WTC11 (cell line): ENCODE measurements around the gene KIAA2012. TPM values are rescaled to one million over a fixed set of nuclear protein-coding genes. Genes with fewer than 3 reads are reported as not detected.

ENCODE experiments used
- ATAC-seq: fragments of 200-7000 bp; cut with Tn5 transposase; 2 replicates; pipeline ENCODE4 v1.10.0; 2021; ENCODE audit warnings: mild to moderate bottlenecking, moderate library complexity
- CTCF ChIA-PET: fragments of 300-600 bp; sonication (Branson Sonifier 250); formaldehyde crosslinking; loops from one replicate; lab custom pipeline; 2021; ENCODE audit warnings: antibody characterized with exemption; lab: Charles Lee
- POLR2A ChIA-PET: fragments of 350-600 bp; sonication (Branson Sonifier 250); formaldehyde crosslinking; loops from one replicate; lab custom pipeline; 2021; ENCODE audit warnings: antibody characterized with exemption; lab: Charles Lee
- DNase-seq: peaks from one replicate; pipeline ENCODE4 v3.0.0; 2021; ENCODE audit warnings: low spot score
- H3K27ac Mint-ChIP-seq: 2 replicates; pipeline ENCODE4 v1.8.0; 2021; ENCODE audit warnings: mixed read lengths
- H3K27me3 Mint-ChIP-seq: 2 replicates; pipeline ENCODE4 v1.8.0; 2021; ENCODE audit warnings: low read depth, mild to moderate bottlenecking, moderate library complexity, mixed read lengths
- H3K36me3 Mint-ChIP-seq: 2 replicates; pipeline ENCODE4 v1.8.0; 2021; ENCODE audit warnings: mixed read lengths
- H3K4me1 Mint-ChIP-seq: 2 replicates; pipeline ENCODE4 v1.8.0; 2022; ENCODE audit warnings: mixed read lengths
- H3K4me3 Mint-ChIP-seq: 2 replicates; pipeline ENCODE4 v1.8.0; 2021; ENCODE audit warnings: mild to moderate bottlenecking, moderate library complexity, mixed read lengths
- H3K9me3 Mint-ChIP-seq: 2 replicates; pipeline ENCODE4 v1.8.0; 2021; ENCODE audit warnings: mixed read lengths
- AFF4 ChIP-seq: sonication (generic); formaldehyde crosslinking; IDR thresholded peaks from 2 replicates; pipeline ENCODE4 v1.8.1; 2023; ENCODE audit warnings: mild to moderate bottlenecking, missing genetic modification reagents, borderline replicate concordance
- CBFB ChIP-seq: sonication (generic); formaldehyde crosslinking; IDR thresholded peaks from 2 replicates; pipeline ENCODE4 v1.8.1; 2022; ENCODE audit warnings: mild to moderate bottlenecking, low read depth, missing genetic modification reagents
- CREM ChIP-seq: sonication (generic); formaldehyde crosslinking; IDR thresholded peaks from 2 replicates; pipeline ENCODE4 v1.8.1; 2022; ENCODE audit warnings: mild to moderate bottlenecking, missing genetic modification reagents, moderate library complexity
- ESRRA ChIP-seq: sonication (generic); formaldehyde crosslinking; IDR thresholded peaks from 2 replicates; pipeline ENCODE4 v1.8.1; 2022; ENCODE audit warnings: mild to moderate bottlenecking, missing genetic modification reagents, borderline replicate concordance
- FOXK1 ChIP-seq: sonication (generic); formaldehyde crosslinking; IDR thresholded peaks from 2 replicates; pipeline ENCODE4 v1.8.0; 2022; ENCODE audit warnings: mild to moderate bottlenecking, moderate library complexity, missing genetic modification reagents
- FOXP1 ChIP-seq: sonication (generic); formaldehyde crosslinking; IDR thresholded peaks from 2 replicates; pipeline ENCODE4 v1.8.0; 2022; ENCODE audit warnings: missing genetic modification reagents, mild to moderate bottlenecking, moderate library complexity, borderline replicate concordance
- HMGA2 ChIP-seq: fragments of 250-450 bp; sonication (Bioruptor Pico); IDR thresholded peaks from 2 replicates; pipeline ENCODE4 v1.4.0; 2021; ENCODE audit warnings: mild to moderate bottlenecking, moderate library complexity
- IRF2 ChIP-seq: sonication (generic); formaldehyde crosslinking; IDR thresholded peaks from 2 replicates; pipeline ENCODE4 v1.8.0; 2022; ENCODE audit warnings: low read depth, missing genetic modification reagents, borderline replicate concordance
- NFATC4 ChIP-seq: fragments of 250-450 bp; sonication (Bioruptor Pico); IDR thresholded peaks from 2 replicates; pipeline ENCODE4 v1.9.0; 2021; ENCODE audit warnings: mild to moderate bottlenecking
- NR3C1 ChIP-seq: sonication (generic); formaldehyde crosslinking; conservative IDR thresholded peaks from 2 replicates; pipeline ENCODE4 v1.8.1; 2023; ENCODE audit warnings: low read depth, mild to moderate bottlenecking, missing genetic modification reagents
- SMAD3 ChIP-seq: sonication (generic); formaldehyde crosslinking; IDR thresholded peaks from 2 replicates; pipeline ENCODE4 v1.8.0; 2022; ENCODE audit warnings: missing genetic modification reagents, mild to moderate bottlenecking, borderline replicate concordance
- SMAD4 ChIP-seq: sonication (generic); formaldehyde crosslinking; IDR thresholded peaks from 2 replicates; pipeline ENCODE4 v1.8.0; 2022; ENCODE audit warnings: mild to moderate bottlenecking, missing genetic modification reagents
- TEAD4 ChIP-seq: sonication (generic); formaldehyde crosslinking; IDR thresholded peaks from 2 replicates; pipeline ENCODE4 v1.8.0; 2022; ENCODE audit warnings: mild to moderate bottlenecking, missing genetic modification reagents
- ZBTB21 ChIP-seq: sonication (generic); formaldehyde crosslinking; IDR thresholded peaks from 2 replicates; pipeline ENCODE4 v1.8.1; 2023; ENCODE audit warnings: mild to moderate bottlenecking, missing genetic modification reagents, borderline replicate concordance
- ZNF138 ChIP-seq: sonication (generic); formaldehyde crosslinking; conservative IDR thresholded peaks from 2 replicates; pipeline ENCODE4 v1.8.1; 2022; ENCODE audit warnings: mild to moderate bottlenecking, moderate library complexity, missing genetic modification reagents
- ZNF232 ChIP-seq: sonication (generic); formaldehyde crosslinking; IDR thresholded peaks from 2 replicates; pipeline ENCODE4 v1.8.0; 2022; ENCODE audit warnings: mild to moderate bottlenecking, missing genetic modification reagents
- ZNF671 ChIP-seq: fragments of 250-450 bp; sonication (Bioruptor Pico); IDR thresholded peaks from 2 replicates; pipeline ENCODE4 v1.8.0; 2021; ENCODE audit warnings: mild to moderate bottlenecking
- ZSCAN18 ChIP-seq: fragments of 250-450 bp; sonication (Bioruptor Pico); IDR thresholded peaks from 2 replicates; pipeline ENCODE4 v2.1.2; 2022; ENCODE audit warnings: mild to moderate bottlenecking, moderate library complexity
- total RNA-seq: library from RNA; stranded (reverse); gene quantifications from 3 replicates; pipeline ENCODE4 v1.2.3, GENCODE V29; 2021
- TF ChIP-seq, protein P1 (sequence below): sonication (generic); formaldehyde crosslinking; IDR thresholded peaks from 2 replicates; pipeline ENCODE4 v1.8.1; 2022; ENCODE audit warnings: low read depth, mild to moderate bottlenecking, moderate library complexity, missing genetic modification reagents, borderline replicate concordance
- TF ChIP-seq, protein P2 (sequence below): sonication (generic); formaldehyde crosslinking; IDR thresholded peaks from 2 replicates; pipeline ENCODE4 v1.8.0; 2022; ENCODE audit warnings: mild to moderate bottlenecking, missing genetic modification reagents
- TF ChIP-seq, protein P3 (sequence below): sonication (generic); formaldehyde crosslinking; IDR thresholded peaks from 2 replicates; pipeline ENCODE4 v1.8.1; 2023; ENCODE audit warnings: mild to moderate bottlenecking, missing genetic modification reagents

Gene KIAA2012
- total RNA-seq, 1 experiment from 2014 or later: not detected

DNA sequence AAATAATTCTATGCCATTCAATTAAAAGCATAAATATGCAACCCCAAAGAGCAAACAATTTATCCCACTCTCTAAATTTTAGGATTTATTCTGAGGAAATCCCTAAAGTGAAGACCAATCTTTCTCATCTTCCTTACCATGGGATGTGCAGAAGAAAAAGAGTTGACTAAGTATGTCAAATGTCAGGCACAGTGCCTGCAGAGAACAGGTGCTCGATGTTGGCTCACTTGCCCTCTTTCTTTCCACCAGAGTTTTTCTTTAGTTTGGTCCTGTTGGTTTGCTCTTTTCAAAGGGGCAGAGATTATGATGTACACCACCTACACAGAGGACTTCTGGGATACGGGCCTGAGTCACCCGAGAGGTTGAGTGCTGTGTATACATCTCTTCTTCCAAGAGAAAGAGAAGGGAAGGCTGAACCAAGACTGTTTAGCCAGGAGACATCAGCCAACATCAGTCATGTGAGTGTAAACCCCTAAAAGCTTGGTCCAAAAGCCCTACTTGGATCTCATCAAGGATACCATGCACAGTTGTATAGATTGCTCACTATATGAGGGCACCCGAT lies 113.7 kb downstream of the KIAA2012 start:
- ChIA-PET CTCF (no interaction called here), POLR2A (no interaction called here)
- TF ChIP-seq ZBTB21 (no peak), HMGA2 (CRISPR knock-in tag) (no peak), NR3C1 (CRISPR knock-in tag) (no peak), IRF2 (no peak), CBFB (CRISPR knock-in tag) (no peak), NFATC4 (CRISPR knock-in tag) (no peak), SMAD4 (CRISPR knock-in tag) (no peak), FOXK1 (CRISPR knock-in tag) (no peak), FOXP1 (no peak), TEAD4 (CRISPR knock-in tag) (no peak), AFF4 (no peak), ZNF232 (CRISPR knock-in tag) (no peak), ZNF671 (no peak), ZNF138 (CRISPR knock-in tag) (no peak), ZSCAN18 (no peak), SMAD3 (no peak)
- TF ChIP-seq, protein P1, sequence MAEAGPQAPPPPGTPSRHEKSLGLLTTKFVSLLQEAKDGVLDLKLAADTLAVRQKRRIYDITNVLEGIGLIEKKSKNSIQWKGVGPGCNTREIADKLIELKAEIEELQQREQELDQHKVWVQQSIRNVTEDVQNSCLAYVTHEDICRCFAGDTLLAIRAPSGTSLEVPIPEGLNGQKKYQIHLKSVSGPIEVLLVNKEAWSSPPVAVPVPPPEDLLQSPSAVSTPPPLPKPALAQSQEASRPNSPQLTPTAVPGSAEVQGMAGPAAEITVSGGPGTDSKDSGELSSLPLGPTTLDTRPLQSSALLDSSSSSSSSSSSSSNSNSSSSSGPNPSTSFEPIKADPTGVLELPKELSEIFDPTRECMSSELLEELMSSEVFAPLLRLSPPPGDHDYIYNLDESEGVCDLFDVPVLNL: no peak
- TF ChIP-seq, protein P2, sequence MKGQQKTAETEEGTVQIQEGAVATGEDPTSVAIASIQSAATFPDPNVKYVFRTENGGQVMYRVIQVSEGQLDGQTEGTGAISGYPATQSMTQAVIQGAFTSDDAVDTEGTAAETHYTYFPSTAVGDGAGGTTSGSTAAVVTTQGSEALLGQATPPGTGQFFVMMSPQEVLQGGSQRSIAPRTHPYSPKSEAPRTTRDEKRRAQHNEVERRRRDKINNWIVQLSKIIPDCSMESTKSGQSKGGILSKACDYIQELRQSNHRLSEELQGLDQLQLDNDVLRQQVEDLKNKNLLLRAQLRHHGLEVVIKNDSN (CRISPR knock-in tag): no peak
- TF ChIP-seq, protein P3, sequence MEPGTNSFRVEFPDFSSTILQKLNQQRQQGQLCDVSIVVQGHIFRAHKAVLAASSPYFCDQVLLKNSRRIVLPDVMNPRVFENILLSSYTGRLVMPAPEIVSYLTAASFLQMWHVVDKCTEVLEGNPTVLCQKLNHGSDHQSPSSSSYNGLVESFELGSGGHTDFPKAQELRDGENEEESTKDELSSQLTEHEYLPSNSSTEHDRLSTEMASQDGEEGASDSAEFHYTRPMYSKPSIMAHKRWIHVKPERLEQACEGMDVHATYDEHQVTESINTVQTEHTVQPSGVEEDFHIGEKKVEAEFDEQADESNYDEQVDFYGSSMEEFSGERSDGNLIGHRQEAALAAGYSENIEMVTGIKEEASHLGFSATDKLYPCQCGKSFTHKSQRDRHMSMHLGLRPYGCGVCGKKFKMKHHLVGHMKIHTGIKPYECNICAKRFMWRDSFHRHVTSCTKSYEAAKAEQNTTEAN (CRISPR knock-in tag): no peak
- H3K27ac Mint-ChIP-seq: no peak overlapping the region
- H3K4me3 Mint-ChIP-seq: no peak overlapping the region
- DNase-seq (no peak), ATAC-seq (no peak)
- H3K27me3 Mint-ChIP-seq: no peaks in the 10 kb centered on the region
- H3K36me3 Mint-ChIP-seq: no peaks in the 10 kb centered on the region
- no peaks in the 10 kb centered on the region for H3K4me1 Mint-ChIP-seq
- H3K9me3 Mint-ChIP-seq: peaks cover 10% of the 10 kb centered on the region

GRCh38 chr2:202187570-202187969 lies 114.5 kb downstream of the KIAA2012 start:
- TF ChIP-seq CREM (CRISPR knock-in tag) (no peak), ESRRA (CRISPR knock-in tag) (no peak)
- no peaks in the 10 kb centered on the region for H3K27me3 Mint-ChIP-seq
- H3K36me3 Mint-ChIP-seq: no peaks in the 10 kb centered on the region
- H3K9me3 Mint-ChIP-seq: peaks cover 6% of the 10 kb centered on the region
- H3K4me1 Mint-ChIP-seq: no peaks in the 10 kb centered on the region
- ChIA-PET POLR2A (no interaction called here), CTCF (no interaction called here)
- ATAC-seq: no peak
- no peak for DNase-seq
- H3K4me3 Mint-ChIP-seq: no peak overlapping the region
- H3K27ac Mint-ChIP-seq: no peak overlapping the region
